LNCAP (cell line): ENCODE measurements around the gene SPSB3.

ENCODE experiments used
- TF ChIP-seq, protein P1 (sequence below): fragments of 450-650 bp; IDR thresholded peaks from 2 replicates; pipeline ENCODE4 v1.5.1; 2017; ENCODE audit warnings: mild to moderate bottlenecking

The SPSB3 gene

DNA sequence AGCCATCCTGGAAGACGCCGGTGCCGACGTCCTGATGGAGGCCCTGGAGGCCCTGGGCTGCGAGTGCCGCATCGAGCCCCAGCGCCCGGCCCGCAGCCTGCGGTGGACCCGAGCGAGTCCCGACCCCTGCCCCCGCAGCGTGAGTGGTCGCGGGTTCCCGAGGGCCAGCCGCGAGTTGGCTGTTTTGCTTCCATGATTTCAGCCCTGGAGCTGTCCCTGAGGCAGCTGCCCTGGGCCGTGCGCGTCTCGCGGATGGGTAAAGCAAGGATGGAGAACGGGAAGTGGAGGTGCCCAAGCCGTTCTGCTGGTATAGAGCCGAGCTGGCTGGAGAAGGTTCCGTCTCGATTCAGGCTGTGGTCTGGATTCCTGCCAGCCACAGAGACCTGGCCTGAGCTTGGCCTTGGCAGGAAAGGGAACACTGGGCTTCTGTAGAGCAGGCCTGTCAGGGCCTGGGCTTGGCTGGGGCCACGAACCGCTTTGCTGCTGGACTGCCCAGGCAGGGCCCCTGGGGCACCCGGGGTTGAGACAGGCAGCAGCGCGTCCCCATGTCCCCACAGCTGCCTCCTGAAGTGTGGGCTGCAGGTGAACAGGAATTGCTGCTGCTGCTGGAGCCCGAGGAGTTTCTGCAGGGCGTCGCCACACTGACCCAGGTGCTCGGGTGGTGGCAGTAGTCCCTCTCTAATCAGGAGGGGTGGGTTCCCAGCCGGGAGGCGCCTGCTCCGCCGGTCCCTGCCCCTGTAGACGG lies 8.5 kb downstream of the SPSB3 start:
- TF ChIP-seq, protein P1, sequence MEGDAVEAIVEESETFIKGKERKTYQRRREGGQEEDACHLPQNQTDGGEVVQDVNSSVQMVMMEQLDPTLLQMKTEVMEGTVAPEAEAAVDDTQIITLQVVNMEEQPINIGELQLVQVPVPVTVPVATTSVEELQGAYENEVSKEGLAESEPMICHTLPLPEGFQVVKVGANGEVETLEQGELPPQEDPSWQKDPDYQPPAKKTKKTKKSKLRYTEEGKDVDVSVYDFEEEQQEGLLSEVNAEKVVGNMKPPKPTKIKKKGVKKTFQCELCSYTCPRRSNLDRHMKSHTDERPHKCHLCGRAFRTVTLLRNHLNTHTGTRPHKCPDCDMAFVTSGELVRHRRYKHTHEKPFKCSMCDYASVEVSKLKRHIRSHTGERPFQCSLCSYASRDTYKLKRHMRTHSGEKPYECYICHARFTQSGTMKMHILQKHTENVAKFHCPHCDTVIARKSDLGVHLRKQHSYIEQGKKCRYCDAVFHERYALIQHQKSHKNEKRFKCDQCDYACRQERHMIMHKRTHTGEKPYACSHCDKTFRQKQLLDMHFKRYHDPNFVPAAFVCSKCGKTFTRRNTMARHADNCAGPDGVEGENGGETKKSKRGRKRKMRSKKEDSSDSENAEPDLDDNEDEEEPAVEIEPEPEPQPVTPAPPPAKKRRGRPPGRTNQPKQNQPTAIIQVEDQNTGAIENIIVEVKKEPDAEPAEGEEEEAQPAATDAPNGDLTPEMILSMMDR, result peak; percentile 15; the same call in 1 of the 2 replicates

DNA sequence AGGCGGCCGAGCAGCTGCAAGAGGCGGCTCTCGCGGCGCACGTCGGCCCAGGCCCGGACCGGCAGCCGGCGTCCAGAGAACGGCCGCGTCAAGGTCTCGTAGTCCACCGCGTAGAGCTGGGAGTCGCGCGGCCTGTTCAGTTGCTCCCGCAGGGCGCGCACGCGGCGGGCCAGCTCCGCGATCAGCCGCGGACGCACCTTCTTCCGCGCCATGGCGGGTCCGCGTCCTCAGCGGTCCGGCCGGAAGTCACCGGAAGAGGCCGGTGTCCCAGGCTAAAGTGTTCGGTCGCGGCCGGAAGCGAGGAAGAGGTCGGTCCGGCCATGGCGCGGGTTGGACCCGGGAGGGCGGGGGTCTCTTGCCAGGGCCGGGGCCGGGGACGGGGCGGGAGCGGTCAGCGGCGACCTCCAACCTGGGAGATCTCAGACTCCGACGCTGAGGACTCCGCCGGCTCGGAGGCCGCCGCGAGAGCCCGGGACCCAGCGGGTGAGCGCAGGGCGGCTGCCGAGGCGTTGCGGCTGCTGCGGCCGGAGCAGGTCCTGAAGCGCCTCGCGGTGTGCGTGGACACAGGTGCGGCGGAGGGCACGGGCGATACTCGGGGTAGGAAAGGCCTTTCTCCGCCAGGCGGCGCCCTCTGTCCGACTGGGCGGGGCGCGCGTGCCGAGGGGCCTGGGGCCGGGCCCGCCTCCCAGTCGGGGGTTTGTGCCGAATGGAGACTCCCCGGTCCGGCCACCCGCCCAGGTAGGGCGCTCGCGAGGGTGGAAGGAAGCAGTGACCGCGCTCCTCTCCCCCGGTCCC lies 9.3 kb downstream of the SPSB3 start, which contains the start of gene MRPS34:
Gene MRPS34, minus strand, starts transcription at position 227 of the 795 bp plus-strand sequence. Its CDS starts 15 bp downstream, at position 212.
- TF ChIP-seq, protein P1, result peak; percentile 86

DNA sequence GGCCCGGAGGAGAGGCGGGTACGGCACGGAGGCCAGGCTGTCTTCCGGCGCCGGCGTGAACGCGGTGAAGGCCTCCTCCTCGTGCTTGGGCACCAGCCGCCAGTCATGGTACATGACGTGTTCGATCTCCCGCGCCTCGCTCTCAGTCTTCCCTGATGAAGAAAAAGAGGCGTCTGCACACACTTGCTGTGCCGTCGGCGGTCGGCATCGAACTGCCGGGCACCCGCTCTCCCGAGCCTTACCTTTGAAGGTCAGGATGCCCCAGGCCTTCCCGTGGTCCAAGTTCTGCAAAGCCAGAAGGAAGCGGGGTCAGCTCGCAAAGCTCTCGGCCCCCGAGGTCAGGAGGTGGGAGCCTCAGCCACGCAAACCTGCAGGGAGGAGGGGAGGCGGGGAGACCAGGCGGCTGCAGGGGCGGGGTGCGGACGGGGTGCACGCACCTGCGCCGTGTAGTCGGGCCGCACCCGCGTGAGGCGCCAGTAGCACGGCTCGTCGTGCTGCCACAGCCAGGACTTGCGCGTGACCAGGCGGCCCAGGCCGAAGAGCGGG lies 9.9 kb downstream of the SPSB3 start, which contains the start of gene EME2:
Gene EME2, plus strand, starts transcription at position 449 of the 546 bp plus-strand sequence. CDS start 418 bp downstream, outside the sequence.
- TF ChIP-seq, protein P1, result no peak

DNA sequence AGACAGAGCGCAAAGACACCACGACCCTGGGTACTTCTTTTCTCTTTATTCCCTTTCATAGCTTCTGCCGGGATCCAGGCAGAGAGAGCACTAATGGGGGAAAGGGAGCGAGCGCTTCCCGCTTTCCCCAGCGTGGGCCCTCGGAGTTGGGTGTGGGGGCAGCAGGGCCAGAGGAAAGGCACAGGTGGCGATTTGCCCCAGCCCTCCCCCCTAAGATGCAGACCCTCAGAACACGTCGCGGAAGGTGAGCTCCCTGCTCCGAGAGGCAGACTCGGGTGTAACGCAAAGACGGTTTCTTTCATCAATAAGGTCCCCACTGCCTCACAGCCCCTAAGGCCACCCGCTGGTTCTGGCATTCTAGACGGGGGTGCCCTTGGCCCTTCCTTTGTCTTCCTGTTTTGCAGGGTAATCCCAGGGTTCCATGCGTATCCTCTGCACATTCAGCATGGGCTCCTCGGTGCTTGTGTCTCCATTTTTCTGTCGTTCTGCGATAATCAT lies 10.5 kb downstream of the SPSB3 start:
- TF ChIP-seq, protein P1, result no peak

DNA sequence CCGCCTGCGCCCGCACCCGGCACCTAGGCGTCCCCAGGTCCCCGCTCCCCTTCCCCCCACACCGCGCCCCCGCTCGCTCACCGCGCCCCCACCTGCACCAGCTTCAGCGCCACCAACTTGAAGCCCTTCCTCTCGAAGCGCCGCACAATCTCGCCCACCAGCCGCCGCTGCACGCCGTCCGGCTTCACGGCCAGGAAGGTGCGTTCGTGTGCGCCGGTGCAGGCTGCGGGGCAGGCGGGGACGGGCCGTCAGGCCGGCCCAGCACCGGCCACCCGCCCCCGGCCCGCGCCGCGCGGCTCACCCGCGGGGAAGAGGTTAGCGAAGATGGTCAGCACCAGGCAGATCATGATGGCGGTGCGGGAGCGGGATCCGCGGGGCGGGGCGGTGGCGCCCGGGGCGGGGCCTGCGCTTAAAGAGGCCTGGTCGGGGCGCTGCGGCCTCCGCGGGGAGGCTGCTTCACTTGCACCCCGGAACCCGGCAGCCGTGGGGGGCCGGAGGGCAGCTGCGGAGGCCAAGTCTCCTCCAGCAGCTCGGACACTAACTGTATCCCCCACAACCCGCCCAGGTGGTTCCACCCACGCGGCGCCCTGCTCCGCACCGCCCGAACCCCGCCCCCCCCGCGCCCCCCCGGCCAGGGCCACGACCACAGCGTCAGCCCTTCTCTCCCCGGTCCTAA lies 11.0 kb downstream of the SPSB3 start, which contains the start of gene NME3:
Gene NME3, minus strand, starts transcription at position 356 of the 676 bp plus-strand sequence. Its CDS starts 9 bp downstream, at position 347.
- TF ChIP-seq, protein P1, result no peak

DNA sequence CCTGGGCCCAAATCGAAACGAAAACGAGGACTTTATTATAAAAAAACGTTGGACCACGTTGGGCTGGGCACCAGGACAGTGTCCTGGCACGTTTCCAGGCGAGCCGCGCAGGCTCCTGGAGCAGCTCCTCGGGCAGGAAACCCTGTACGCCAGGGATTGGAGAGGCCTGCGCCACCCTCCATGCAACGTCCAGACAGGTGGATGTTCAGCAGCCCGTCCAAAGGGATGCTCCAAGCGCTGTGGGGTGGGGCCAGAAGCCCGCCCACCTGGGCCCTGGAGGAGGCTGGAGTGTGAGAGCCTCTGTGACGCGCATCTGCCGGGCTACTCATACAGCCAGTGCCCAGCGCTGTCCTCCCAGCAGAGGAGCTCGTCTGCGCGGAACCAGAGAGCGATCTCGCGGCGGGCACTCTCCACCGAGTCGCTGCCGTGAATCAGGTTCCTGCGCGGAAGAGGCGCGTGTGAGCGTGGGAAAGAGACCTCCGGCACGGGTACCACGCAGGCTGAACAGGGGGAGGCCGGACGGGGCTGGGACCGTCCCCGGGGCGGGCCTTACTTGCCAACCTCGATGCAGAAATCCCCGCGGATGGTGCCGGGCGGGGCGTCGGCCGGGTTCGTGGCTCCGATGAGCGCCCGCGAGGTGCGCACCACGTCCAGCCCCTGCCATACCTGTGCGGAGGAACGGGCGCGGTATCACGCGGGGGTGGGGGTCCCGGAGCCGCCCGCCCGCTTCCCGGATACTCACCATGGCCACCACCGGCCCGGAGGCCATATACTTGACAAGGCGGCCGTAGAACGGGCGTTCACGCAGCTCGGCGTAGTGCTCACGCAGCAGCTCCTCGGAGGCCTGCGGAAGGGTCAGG lies 11.8 kb downstream of the SPSB3 start:
- TF ChIP-seq, protein P1, result no peak
